Lower leg skin (tissue), 4 donors: Measurements from ENCODE around the gene RMND5B. TPM values are rescaled to one million over a fixed set of nuclear protein-coding genes. Genes with fewer than 3 reads are reported as not detected.

Experiments used
- DNase-seq, 2 donors: peaks; one replicate each; pipeline ENCODE4 v3.0.0-alpha.2; 2019; ENCODE audit warnings: low spot score in 2 of 2
- H3K4me3 ChIP-seq: fragments of 200-600 bp; sonication (generic); 2 replicates; pipeline ENCODE4 v1.5.1; 2017; ENCODE audit warnings: mild to moderate bottlenecking, low read depth; ENCODE audit not compliant: poor library complexity, severe bottlenecking
- CTCF ChIP-seq, 3 donors: fragments of 450-650 bp; IDR thresholded peaks; one replicate each; pipeline ENCODE4 v1.5.1; 2016; ENCODE audit warnings: antibody characterized with exemption in 3 of 3, mild to moderate bottlenecking in 3 of 3, moderate library complexity in 2 of 3
- POLR2A ChIP-seq, 2 donors: fragments of 450-650 bp; IDR thresholded peaks; one replicate each; pipeline ENCODE4 v1.6.1; 2016 to 2017; ENCODE audit warnings: antibody characterized with exemption in 2 of 2, mild to moderate bottlenecking in 1 of 2, moderate library complexity in 1 of 2
- WGBS, 2 donors: methylation state at CpG; one replicate each; pipeline ENCODE4 v1.1.5; 2018; 5-methylcytosine and 5-hydroxymethylcytosine counted together
- intact Hi-C: fragments of 100-400 bp; cut with DNase I; formaldehyde crosslinking; loops from one replicate; pipeline ENCODE4 v1.15.0; 2023; ENCODE audit warnings: low total_unique reads
- total RNA-seq, 4 donors: library from RNA; depleted of rRNA; stranded (reverse); fragments of >200 nt; gene quantifications; one replicate each; pipeline ENCODE4 v1.1.0, GENCODE V29; 2016

Gene RMND5B
- total RNA-seq, 4 donors from 2014 or later: 47.4 to 83.2 (median 56.2) TPM

DNA sequence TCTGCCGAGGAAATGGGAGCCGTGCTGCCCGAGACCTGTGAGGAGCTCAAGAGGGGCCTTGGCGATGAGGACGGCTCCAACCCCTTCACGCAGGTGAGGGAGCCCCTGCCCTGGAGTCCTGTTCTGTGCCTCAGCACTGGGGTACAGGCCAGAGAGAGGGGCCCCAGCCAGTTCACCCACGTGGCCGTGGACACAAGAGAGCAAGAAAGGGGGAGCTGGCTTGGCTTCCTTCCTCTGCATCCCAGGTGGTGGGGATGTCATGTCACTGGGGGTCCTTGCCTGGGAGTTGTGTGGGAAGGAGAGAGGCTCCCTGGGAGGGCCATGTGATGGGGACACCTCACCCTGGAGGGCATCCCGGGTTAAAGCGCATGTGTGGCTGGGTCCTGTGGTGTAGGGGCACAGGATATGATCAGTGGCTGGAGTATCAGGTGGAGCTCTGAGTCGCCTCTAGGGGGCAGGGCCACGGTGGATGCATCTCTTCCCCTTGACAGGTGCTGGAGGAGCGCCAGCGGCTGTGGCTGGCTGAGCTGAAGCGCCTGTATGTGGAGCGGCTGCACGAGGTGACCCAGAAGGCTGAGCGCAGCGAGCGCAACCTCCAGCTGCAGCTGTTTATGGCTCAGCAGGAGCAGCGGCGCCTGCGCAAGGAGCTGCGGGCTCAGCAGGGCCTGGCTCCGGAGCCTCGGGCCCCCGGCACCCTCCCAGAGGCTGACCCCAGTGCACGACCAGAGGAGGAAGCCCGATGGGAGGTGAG, 10.0 kb upstream of the RMND5B start:
- intact Hi-C loops: no loop called here
- WGBS, 2 donors: 44 to 51% methylated on average over 24 to 29 of the region's 29 CpGs
- DNase-seq: peak; percentile 40 to 92
- no peak overlapping the region for H3K4me3 ChIP-seq
- TF ChIP-seq CTCF (IDR thresholded peaks at IDR 0.05) (no peak), POLR2A (IDR thresholded peaks at IDR 0.05) (no peak)

DNA sequence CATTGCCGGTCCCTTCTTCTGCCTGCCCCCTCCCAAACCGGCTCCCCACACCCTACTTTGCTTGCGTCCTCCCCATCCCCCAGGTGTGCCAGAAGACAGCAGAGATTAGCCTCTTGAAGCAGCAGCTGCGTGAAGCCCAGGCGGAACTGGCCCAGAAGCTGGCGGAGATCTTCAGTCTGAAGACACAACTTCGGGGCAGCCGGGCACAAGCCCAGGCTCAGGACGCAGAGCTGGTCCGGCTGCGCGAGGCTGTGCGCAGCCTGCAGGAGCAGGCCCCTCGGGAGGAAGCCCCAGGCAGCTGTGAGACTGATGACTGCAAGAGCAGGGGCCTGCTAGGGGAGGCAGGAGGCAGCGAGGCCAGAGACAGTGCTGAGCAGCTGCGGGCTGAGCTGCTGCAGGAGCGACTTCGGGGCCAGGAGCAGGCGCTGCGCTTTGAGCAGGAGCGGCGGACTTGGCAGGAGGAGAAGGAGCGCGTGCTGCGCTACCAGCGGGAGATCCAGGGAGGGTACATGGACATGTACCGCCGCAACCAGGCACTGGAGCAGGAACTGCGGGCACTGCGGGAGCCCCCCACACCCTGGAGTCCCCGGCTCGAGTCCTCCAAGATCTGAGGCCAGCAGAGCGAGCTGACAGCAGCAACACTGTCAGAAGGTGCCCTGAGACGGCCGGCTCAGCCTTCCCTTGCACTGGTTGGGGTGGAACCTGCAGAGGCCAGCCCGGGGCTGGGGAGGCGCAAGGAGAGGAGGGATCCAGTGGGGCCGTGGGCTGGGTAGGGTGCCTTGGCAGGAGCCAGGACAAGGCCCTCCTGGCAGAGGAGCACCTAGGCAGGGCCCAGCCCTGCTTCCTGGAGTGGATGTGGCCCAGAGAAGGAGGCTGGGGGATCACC, 9.2 kb upstream of the RMND5B start:
- 74 to 76% methylated on average over 35 to 36 of the region's 38 CpGs for WGBS, 2 donors
- DNase-seq: no peak
- no peak overlapping the region for H3K4me3 ChIP-seq
- intact Hi-C loops: no loop called here
- TF ChIP-seq CTCF (IDR thresholded peaks at IDR 0.05) (no peak), POLR2A (IDR thresholded peaks at IDR 0.05) (no peak)

GRCh38 chr5:178122346-178122745, 8.5 kb upstream of the RMND5B start:
- TF ChIP-seq POLR2A (IDR thresholded peaks at IDR 0.05) (no peak), CTCF (IDR thresholded peaks at IDR 0.05) (no peak)
- intact Hi-C loops: no loop called here
- no peak for DNase-seq
- no peak overlapping the region for H3K4me3 ChIP-seq
- 69 to 87% methylated on average over 5 of the region's 5 CpGs for WGBS, 2 donors

- 76 to 82% methylated on average over 12 to 13 of the region's 13 CpGs for WGBS, 2 donors
- intact Hi-C loops: no loop called here
- no peak overlapping the region for H3K4me3 ChIP-seq
- TF ChIP-seq CTCF (IDR thresholded peaks at IDR 0.05): no peak
- TF ChIP-seq POLR2A (IDR thresholded peaks at IDR 0.05): no peak
- peak in 1 of 2 donors; percentile 87 for DNase-seq
Observed at GRCh38 chr5:178123094-178123965, 7.5 kb upstream of the RMND5B start.
